DOHH2 (cell line): ENCODE results near the gene CCDC126.

Source experiments
- H3F3A ChIP-seq: fragments of 200-600 bp; sonication (generic), shearing (Covaris generic); 2 replicates; pipeline ENCODE4 v1.6.0; 2016; ENCODE audit warnings: antibody characterized with exemption, mild to moderate bottlenecking; ENCODE audit not compliant: control insufficient read depth, insufficient read depth
- H3K27ac ChIP-seq: fragments of 200-600 bp; sonication (generic); 2 replicates; pipeline ENCODE4 v1.5.1; 2014; ENCODE audit warnings: low read depth, mild to moderate bottlenecking, low read length, moderate library complexity
- H3K27me3 ChIP-seq: fragments of 200-600 bp; sonication (generic); 2 replicates; pipeline ENCODE4 v1.6.1; 2014; ENCODE audit warnings: mild to moderate bottlenecking, low read length, mixed read lengths; ENCODE audit not compliant: control insufficient read depth
- H3K36me3 ChIP-seq: fragments of 200-600 bp; sonication (generic); 2 replicates; pipeline ENCODE4 v1.6.1; 2014; ENCODE audit warnings: mild to moderate bottlenecking, low read length, moderate library complexity, mixed read lengths; ENCODE audit not compliant: control insufficient read depth
- H3K4me1 ChIP-seq: fragments of 200-600 bp; sonication (generic); 2 replicates; pipeline ENCODE4 v1.6.1; 2014; ENCODE audit warnings: mild to moderate bottlenecking, low read length, mixed read lengths; ENCODE audit not compliant: control insufficient read depth
- H3K4me2 ChIP-seq: fragments of 200-600 bp; sonication (generic); 2 replicates; pipeline ENCODE4 v1.6.0; 2014; ENCODE audit warnings: mild to moderate bottlenecking, low read length, moderate library complexity
- H3K4me3 ChIP-seq: fragments of 200-600 bp; sonication (generic); 2 replicates; pipeline ENCODE4 v1.5.1; 2014; ENCODE audit warnings: mild to moderate bottlenecking, low read length, mixed read lengths
- H3K79me2 ChIP-seq: fragments of 200-600 bp; sonication (generic); 2 replicates; pipeline ENCODE4 v1.6.1; 2014; ENCODE audit warnings: mild to moderate bottlenecking, low read length, mixed read lengths; ENCODE audit not compliant: control insufficient read depth
- H3K9me2 ChIP-seq: fragments of 200-600 bp; sonication (generic); replicated peaks from 2 replicates; pipeline ENCODE4 v1.6.1; 2014; ENCODE audit warnings: mild to moderate bottlenecking, low read length, mixed read lengths; ENCODE audit not compliant: control insufficient read depth
- H3K9me3 ChIP-seq: fragments of 200-600 bp; sonication (generic); 2 replicates; pipeline ENCODE4 v1.6.1; 2014; ENCODE audit warnings: antibody characterized with exemption, low read length, mixed read lengths; ENCODE audit not compliant: control insufficient read depth, insufficient read depth
- H4K20me1 ChIP-seq: fragments of 200-600 bp; sonication (generic); 2 replicates; pipeline ENCODE4 v1.6.0; 2014; ENCODE audit warnings: low read depth, mild to moderate bottlenecking, antibody characterized with exemption, low read length, moderate library complexity; ENCODE audit not compliant: control insufficient read depth, insufficient read depth
- CTCF ChIP-seq: fragments of 200-600 bp; sonication (generic); IDR thresholded peaks from one replicate; pipeline ENCODE4 v1.5.1; 2014; ENCODE audit warnings: antibody characterized with exemption, mild to moderate bottlenecking, low read depth, low read length; ENCODE audit not compliant: poor library complexity, severe bottlenecking
- EZH2phosphoT487 ChIP-seq: fragments of 200-600 bp; sonication (generic); IDR thresholded peaks from 2 replicates; pipeline ENCODE4 v1.6.1; 2017; ENCODE audit warnings: borderline replicate concordance, mild to moderate bottlenecking, antibody characterized with exemption, low read length, moderate library complexity, mixed read lengths

The CCDC126 gene

GRCh38 chr7:23619141-23619540, 22.0 kb downstream of the CCDC126 start:
- no peak overlapping the region for H3K4me2 ChIP-seq
- peaks cover 2% of the 10 kb centered on the region for H3K36me3 ChIP-seq
- H3K27ac ChIP-seq, result no peak overlapping the region
- H3K27me3 ChIP-seq, result no peaks in the 10 kb centered on the region
- H3K79me2 ChIP-seq, result no peaks in the 10 kb centered on the region
- H3K4me1 ChIP-seq, result no peaks in the 10 kb centered on the region
- no peaks in the 10 kb centered on the region for H4K20me1 ChIP-seq
- H3K9me3 ChIP-seq, result peaks cover 6% of the 10 kb centered on the region; the same call in 1 of the 2 replicates
- no peak overlapping the region for H3K4me3 ChIP-seq
- no peak for TF ChIP-seq EZH2phosphoT487
- TF ChIP-seq CTCF, result no peak
- no peaks in the 10 kb centered on the region for H3K9me2 ChIP-seq
- H3F3A ChIP-seq, result no peaks in the 10 kb centered on the region

- no peaks in the 10 kb centered on the region for H3K27me3 ChIP-seq
- no peaks in the 10 kb centered on the region for H3F3A ChIP-seq
- no peaks in the 10 kb centered on the region for H4K20me1 ChIP-seq
- no peaks in the 10 kb centered on the region for H3K9me2 ChIP-seq
- no peaks in the 10 kb centered on the region; the same call in 1 of the 2 replicates for H3K36me3 ChIP-seq
- H3K27ac ChIP-seq, result no peak overlapping the region
- H3K4me3 ChIP-seq, result no peak overlapping the region
- no peak for TF ChIP-seq CTCF
- TF ChIP-seq EZH2phosphoT487, result no peak
- H3K79me2 ChIP-seq, result no peaks in the 10 kb centered on the region
- no peak overlapping the region for H3K4me2 ChIP-seq
- peaks cover 6% of the 10 kb centered on the region; the same call in 1 of the 2 replicates for H3K9me3 ChIP-seq
- no peaks in the 10 kb centered on the region for H3K4me1 ChIP-seq
Measured at GRCh38 chr7:23622506-23622925, 25.3 kb downstream of the CCDC126 start.

- Histone ChIP-seq H3K9me3 (no peaks in the 10 kb centered on the region), H3K36me3 (no peaks in the 10 kb centered on the region), H3K79me2 (no peaks in the 10 kb centered on the region), H3F3A (no peaks in the 10 kb centered on the region), H4K20me1 (no peaks in the 10 kb centered on the region), H3K4me1 (no peaks in the 10 kb centered on the region), H3K27me3 (no peaks in the 10 kb centered on the region), H3K4me2 (no peak overlapping the region), H3K27ac (no peak overlapping the region), H3K4me3 (no peak overlapping the region), H3K9me2 (no peaks in the 10 kb centered on the region)
- TF ChIP-seq CTCF, result no peak
- TF ChIP-seq EZH2phosphoT487, result no peak
Measured at GRCh38 chr7:23628370-23628769, 31.2 kb downstream of the CCDC126 start.

- no peaks in the 10 kb centered on the region for H3K9me3 ChIP-seq
- 0 out of 2 replicates have a peak, but pooled peaks cover 3% of the 10 kb centered on the region for H3F3A ChIP-seq
- no peaks in the 10 kb centered on the region for H3K4me1 ChIP-seq
- no peaks in the 10 kb centered on the region for H3K27me3 ChIP-seq
- H3K4me2 ChIP-seq, result no peak overlapping the region
- no peak overlapping the region for H3K27ac ChIP-seq
- no peaks in the 10 kb centered on the region for H3K79me2 ChIP-seq
- TF ChIP-seq EZH2phosphoT487 (no peak), CTCF (no peak)
- H3K4me3 ChIP-seq, result no peak overlapping the region
- H3K36me3 ChIP-seq, result no peaks in the 10 kb centered on the region
- H4K20me1 ChIP-seq, result no peaks in the 10 kb centered on the region
- no peaks in the 10 kb centered on the region for H3K9me2 ChIP-seq
Measured at GRCh38 chr7:23633417-23633816, 36.2 kb downstream of the CCDC126 start.
